GM21576 (cell line): Measurements from ENCODE around the gene BOK.
A peak's percentile ranks its signal among the peaks of the same experiment; 100 is the strongest.
"Not testable (repeated sequence)": the region's sequence is repeated elsewhere in the genome, so short reads cannot be mapped to it uniquely, and the experiment has no call there.

Experiments
- ATAC-seq: cut with Tn5 transposase; IDR thresholded peaks from one replicate; pipeline ENCODE4 v1.9.1; 2021; ENCODE audit warnings: mild to moderate bottlenecking, moderate library complexity; ENCODE audit not compliant: unreplicated experiment

BOK gene, protein sequence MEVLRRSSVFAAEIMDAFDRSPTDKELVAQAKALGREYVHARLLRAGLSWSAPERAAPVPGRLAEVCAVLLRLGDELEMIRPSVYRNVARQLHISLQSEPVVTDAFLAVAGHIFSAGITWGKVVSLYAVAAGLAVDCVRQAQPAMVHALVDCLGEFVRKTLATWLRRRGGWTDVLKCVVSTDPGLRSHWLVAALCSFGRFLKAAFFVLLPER

DNA sequence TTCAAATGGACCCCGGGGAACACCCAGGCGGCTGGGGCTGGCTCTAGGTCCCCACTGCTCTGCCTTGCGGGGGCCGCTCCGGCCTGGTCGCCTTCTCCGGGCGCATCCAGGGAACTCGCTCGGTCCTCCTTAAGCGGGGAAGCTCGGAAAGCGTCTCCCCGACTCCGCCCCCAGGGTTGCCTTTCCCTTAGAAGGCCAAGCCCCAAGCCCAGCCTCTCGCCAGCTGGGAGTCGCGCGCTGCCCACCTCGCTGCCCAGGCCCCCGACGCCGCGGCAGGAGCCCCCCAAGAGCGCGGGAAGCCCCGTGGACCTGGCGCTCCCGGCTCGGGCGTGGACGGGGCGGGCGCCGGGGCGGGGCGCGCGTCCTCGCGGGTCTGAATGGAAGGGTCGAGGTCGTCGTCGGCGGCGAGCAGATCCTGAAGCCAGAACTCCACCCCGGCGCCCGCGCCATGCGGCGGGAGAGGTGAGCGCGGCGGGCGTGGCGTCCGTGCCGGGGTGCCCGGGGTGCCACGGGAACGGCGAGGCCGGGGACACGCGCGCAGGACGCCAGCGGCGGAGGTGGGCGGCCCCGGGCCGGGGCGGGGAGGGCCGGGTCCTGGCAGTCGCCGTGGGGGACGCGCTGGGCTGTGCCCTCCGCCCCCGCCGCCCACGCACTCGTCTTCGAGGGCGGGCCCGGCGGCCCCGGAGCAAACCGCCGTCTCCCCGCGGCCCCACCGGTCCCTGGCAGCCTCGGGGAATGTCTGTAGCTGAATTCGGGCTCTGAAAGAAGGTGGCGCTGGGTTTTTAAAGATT is at the start of gene BOK:
TSS of gene BOK (plus strand) at position 214 of the 791 bp plus-strand sequence. CDS start 739 bp downstream, outside the sequence.
- no peak for ATAC-seq

DNA sequence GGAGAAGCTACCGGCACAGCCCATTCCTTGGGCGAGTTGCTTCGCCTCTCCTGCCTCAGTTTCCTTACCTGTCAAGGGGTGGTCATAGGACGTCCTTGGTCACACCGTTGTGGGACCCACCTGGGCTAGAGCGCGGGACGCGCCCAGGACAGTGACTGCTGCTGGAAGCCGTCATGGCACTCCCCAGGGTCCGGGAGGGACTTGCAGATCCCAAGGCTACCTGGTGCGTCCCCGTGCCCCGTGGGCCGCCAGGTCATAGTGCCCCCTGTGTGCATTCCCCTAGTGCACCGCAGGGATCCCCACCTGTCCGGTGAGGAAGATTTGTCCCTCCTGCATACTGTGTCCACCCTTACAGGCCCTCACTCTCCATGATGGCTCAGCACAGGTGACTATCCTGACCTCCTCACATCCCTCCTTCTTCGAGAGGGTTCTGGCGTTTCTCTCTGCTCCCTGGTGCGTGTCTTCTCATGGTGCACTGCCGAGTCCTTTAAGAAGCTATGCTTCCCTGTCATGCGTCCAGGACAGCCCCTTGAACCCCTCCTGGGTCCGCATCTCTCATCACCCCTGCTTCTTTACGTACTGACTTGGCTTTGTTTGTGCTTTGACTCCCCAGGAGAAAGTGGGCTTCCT is 49.3 kb upstream of the BOK start:
- no peak for ATAC-seq

DNA sequence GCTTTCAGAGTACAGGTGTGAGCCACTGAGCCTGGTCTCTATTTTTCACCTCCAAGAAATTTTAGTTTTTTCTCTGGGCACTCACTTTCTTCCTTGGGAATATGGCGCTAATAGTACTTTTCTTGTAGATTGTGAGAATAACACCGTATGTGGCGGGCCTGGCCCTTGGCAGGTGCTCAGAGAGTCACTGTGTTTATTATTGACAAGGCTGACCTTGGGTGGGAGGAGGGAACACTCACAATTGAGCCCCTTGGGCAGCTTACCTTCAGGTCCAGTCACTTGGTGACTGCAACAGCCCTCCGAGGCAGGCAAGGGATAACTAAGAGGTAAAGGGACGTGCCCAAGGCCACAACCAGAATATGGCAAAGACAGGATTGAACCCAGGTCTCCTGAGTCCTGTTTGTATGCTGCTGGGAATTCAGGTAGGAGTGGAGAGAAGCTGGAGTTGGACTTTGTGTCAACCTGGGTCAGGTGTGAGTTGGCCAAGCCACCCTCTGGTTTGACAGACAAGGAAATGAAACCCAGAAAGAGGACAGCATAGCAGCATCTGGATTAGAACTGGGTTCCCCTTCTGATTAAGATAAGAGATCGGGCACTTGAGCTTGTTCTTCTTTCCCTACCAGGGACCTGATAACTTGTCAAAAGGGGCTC is 47.3 kb upstream of the BOK start:
- ATAC-seq, result no peak

DNA sequence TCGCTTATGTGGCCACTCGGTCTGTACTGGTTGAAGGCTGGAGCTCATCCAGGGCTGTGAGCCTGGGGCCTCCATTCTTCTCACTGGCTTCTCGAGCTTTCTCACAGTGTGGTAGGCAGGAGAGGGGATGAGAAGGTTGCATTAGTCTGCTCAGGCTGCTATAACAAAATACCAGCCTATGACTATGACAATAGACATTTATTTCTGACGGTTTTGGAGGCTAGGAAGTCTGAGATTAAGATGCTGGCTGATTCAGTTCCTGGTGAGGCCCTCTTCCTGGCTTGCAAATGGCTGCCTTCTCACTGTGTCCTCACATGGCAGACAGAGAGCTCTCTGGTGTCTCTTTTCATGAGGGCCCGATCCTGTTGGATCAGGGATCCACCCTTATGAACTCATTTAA is 44.0 kb upstream of the BOK start:
- ATAC-seq, result no peak

DNA sequence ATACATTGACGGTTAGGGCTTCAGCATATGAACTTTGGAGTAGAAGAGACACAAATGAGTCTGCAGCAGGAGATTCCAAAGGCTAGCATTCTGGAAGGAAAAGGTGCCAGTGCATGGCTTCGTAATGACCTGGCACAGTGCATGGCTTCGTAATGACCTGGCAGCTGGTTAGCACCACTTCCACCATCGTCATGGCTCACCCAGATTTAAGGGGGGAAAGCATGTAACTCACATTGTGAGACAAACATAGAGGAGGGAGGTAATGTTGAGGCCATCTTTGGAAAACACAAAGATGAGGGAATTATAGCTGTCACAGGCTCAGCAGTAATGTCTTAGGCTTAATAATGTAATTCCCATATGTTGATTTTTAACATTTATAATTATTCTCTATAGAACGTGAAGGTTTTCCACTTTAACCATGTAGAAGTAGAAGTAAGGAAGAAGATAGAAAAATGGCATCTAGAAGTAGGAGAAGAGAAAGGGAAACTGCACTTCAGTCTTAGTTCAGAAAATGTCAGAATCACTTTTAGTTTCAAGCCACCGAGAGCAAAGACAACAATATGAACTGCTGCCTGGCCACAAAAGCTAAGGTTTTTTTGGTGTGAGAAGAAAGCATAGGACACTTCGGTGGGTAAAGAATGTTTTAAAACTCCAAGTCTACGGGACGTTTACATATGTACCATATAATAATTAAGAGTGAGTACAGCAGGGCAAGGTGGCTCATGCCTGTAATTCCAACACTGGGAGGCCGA is 43.4 kb upstream of the BOK start:
- peak; percentile 52 for ATAC-seq

DNA sequence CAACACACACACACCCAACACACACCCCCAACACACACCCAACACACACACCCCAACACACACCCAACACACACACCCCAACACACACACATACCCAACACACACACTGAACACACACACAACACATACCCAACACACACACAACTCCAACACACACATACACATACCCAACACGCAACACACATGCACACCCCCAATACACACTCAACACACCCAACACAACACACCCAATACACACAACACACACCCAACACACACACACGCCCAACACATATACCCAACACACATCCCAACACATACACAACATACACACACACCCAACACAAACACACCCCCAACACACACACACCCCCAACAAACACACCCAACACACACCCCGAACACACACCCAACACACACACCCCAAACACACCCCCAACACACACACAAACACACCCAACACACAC is 42.0 kb upstream of the BOK start:
- no peak for ATAC-seq

DNA sequence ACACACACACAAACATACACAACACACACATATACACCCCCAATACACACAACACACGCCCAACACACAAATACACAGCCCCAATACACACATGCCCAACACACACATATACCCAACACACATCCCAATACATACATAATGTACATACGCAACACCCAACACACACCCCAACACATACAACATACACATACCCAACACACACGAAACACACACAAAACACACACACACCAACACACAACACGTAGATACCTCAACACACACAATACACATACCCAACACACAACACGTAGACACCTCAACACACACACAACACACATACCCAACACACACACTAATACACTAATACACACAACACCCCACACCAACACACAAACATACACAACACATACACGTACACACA is 41.2 kb upstream of the BOK start:
- no peak for ATAC-seq

DNA sequence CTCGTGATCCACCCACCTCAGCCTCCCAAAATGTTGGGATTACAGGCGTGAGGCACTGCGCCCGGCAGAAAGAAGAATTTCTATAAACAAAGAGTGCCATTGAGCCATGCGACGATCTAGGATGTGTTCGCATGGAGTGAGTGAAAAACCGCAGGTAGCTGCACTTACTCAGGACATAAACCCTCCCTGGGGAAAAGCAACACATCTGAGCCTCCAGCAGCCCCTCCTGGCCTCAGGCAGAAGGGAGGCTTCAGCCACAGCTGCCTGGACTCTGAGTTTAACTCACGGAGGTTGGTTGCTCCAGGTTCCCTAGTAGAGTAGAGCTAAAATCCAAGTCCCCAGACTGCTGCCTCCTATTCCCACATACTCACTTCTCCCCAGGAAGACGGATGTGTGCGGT is 38.9 kb upstream of the BOK start:
- ATAC-seq, result no peak

DNA sequence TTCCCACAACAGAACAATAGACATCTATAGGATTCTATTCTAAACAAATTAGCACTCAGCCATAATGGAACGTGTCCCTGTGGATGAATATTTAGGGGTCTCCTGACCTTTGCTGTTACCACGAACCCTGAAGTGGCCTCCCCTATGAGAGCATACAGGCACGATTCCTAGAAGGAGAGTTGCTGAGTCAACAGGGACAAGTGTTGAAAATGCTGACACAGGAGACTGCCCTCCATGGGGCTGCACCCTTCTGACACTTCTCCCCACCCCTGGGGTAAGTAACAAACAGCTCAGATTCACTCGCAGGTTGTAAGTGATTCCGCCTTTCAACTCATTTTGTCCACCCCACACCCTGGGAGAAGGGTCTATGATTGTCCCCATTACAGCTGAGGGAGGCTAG is 36.1 kb upstream of the BOK start:
- ATAC-seq, result no peak

DNA sequence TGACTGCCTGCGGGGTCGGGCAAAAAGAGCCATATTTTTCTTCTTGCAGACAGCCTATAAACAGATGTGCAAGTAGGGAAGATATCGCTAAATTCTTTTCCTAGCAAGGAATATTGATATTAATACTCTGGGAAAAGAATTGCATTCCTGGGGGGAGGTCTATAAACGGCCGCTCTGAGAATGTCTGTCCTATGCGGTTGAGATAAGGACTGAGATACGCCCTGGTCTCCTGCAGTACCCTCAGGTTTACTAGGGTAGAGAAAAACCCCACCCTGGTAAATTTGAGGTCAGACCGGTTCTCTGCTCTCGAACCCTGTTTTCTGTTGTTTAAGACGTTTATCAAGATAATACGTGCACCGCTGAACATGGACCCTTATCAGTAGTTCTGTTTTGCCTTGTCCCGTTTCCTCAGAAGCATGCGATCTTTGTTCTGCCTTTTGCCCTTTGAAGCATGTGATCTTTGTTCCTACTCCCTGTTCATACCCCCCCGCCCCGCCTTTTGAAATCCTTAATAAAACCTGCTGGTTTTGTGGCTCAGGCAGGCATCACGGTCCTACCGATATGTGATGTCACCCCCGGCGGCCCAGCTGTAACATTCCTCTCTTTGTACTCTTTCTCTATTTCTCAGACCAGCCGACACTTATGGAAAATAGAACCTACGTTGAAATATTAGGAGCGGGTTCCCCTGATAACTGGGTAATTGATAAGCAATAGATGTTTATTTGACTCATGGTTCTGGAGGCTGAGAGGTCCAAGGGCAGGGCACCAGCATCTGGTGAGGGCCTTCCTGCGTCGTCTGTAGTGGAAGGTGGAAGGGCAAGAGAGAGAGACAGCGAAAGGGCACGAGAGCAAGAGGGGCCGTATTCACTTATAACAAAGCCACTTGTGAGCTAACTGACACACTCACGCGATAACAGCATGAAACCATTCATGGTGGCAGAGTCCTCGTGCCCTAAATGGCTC is 32.4 kb upstream of the BOK start:
- not testable (repeated sequence) for ATAC-seq

DNA sequence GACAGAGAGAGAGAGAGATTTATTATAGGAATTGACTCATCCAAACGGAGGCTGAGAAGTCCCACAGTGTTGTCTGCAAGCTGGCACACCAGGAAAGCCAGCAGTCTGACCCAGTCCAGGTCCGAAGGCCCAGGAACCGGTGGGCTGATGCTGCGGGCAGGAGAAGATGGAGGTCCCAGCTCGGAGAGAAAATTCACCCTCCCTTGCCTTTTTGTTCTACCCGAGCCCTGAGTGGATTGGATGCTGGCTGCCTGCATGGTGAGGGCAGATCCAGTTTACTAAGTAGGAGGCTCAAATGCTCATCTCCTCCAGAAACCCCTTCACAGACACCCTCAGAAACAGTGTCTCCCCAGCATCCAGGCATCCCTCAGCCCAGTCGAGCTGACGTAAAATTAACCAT is 28.0 kb upstream of the BOK start:
- ATAC-seq, result no peak

DNA sequence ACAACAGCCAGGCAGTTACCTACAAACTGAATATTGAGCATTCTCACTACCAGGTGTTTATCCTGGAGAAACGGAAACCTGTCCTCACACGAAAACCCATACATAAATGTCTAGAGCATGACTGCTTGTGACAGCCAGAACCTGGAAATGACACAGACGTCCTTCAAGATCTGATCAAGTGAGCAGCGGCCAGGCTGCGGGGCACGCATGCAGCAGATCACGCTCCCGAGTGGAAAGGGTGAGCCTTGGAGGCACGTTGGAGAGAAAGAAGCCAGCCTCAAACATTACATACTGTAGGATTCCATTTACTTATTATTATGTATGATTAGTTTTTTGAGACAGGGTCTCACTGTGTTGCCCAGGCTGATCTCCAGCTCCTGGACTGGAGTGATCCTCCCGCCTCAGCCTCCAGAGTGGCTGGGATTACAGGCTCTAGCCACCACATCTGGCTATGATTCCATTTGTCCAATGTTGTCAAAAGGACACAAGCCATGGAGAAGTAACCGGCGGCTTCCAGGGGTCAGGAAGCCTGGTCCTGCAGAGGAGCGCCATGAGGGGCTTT is 27.3 kb upstream of the BOK start:
- ATAC-seq, result no peak

DNA sequence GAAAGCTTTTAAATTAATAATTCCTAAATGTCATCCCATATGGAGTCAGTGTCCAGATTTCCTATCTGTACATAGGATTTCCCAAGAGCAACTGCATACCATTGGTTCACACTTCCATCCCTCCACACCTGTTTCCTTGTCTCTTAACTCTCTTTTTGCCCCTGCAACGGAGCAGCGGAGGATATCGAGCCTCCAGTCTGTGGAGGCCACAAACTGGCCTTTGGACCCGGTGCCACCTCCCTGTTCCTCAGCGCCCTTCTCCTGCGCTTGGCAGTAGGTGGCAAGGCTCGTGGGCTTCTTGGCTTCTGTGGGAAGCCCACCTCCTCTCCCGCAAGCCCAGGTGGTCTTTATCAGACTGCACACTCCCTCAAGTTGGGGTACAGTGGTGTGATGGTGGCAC is 26.4 kb upstream of the BOK start:
- ATAC-seq, result no peak

DNA sequence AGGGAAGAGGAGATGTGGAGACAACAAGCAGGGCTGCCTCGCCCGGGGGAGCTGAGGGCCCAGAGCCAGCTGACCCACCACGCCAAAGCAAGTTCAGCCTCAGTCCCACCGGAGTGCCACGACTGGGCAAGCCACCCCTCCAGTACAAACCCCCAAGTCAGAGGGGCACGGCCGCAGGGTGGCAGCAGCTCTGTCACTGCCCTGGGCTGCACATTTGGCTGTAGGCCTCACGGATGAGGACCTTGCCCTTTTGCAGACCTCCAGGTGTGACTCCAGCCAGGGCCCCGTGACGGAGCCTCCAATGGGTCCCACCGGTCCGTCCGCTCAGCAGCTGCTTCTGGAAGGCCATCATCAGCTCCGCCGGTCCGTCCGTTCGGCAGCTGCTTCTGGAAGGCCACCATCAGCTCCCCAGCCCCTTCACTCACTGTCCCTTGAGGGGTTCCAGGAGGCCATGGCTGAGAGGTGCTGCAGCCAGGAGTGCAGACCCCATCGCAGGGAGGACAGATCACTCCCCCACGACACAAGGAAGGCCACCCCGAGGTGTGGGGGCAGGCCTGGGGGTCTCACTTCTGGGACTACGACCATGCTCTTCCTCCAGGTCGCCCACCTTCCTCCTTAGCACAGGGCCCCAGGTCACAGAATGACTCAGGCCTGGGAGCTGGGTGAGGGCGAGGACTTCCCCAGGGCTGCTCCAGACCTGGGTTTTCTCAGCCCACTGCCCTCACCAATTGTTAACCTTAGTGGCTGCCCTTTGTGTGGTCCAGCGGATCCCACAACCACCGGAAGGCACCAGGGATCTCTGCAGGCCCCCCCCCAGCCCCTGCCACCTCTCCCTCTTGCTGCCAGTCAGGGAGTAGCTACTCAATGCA is 25.6 kb upstream of the BOK start:
- no peak for ATAC-seq

DNA sequence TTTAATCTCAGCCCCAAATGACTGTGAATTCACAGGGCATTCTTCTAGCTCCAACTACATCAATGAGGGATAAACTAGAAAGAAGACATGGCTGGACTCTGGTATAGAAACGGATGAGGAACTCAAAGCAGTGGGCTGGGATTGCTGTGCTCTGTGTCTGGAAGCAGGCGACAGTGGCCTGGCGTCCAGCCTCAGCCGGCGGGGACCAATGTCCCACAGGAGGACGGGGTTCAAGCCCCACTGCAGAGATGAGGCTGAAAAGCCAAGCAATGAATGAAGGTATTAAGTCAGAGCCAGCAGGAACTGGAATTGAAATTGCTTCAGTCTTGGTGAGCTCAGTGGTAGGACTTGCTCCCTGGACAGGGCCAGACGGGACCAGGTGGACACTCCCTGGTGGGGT is 24.3 kb upstream of the BOK start:
- ATAC-seq, result no peak

DNA sequence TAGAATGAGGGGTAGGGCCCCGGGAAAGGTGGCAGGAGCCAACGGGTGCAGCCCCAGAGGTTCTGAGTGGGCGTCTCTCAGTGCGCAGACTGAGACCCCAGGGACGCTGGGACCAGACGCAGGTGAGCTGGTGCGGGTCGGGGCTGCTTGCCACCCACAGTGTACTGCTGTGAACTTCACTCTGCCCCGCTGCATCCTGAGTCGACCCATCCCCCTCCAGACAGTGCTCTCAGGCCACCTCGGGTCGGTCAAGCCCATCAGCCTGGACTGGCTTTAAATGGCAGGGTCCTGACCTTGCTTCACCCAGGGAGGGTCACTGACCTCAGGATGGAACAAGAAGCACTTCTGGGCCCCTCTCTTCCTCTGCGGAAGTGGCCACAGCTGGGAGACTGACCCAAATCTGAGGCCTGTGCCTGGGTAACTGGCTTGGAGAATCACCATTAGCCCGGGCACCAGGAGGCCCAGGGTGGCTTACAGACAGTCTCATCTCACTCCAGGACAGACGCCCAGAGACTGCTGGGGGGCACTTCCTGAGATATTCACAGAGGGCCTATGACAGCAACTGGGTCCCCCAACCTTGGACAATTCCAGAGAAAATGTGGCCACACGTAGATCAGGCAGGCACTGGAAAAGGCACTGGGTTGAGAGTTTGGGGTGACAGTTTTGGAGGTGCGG is 23.7 kb upstream of the BOK start:
- ATAC-seq, result no peak

DNA sequence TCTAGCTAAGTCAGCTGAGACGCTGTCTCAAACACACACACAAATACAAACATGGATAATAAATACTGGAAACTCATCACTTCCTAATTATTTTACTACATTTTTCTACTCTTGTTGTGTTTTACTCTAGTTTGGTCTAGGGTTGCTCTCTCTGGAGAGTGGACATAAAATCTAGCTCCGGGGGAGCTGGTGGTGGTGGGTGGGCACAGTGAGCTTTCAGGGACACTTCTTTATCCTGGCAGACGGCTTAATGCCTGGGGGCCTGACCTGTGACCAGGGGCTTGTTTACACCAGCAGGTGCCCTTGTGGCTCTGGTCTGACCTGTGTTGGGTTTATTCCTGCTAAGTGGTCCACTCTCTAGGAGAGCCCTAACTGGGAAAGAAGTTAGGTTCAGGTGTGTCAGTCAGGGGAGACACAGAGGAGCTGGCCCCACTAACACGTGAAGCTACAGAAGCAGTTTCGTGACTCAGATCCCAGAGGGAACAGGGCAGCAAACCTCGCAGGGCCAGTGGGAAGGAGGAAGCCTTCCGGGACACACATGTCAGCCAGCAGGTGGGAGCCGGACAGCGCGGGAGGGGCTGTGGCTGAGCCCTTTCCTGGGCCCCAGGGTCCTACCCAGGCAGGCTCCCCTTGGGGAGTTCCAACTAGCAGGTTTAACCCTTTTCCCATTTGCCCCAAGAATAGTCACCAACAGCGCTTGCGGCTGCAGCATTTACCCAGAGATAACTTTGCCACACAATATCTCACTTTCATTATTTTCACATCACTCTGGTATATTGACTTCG is 22.5 kb upstream of the BOK start:
- no peak for ATAC-seq
